DMS79 treated with DMSO at 0.1 percent for 48 hours (cell line): Measurements from ENCODE around the gene PPIF.

ENCODE experiments used
- DNase-seq: peaks from one replicate; lab custom pipeline; 2025; lab: John Stamatoyannopoulos, UW

Gene PPIF

GRCh38 chr10:79403441-79404230 lies 56.4 kb downstream of the PPIF start:
- DNase-seq = no peak

DNA sequence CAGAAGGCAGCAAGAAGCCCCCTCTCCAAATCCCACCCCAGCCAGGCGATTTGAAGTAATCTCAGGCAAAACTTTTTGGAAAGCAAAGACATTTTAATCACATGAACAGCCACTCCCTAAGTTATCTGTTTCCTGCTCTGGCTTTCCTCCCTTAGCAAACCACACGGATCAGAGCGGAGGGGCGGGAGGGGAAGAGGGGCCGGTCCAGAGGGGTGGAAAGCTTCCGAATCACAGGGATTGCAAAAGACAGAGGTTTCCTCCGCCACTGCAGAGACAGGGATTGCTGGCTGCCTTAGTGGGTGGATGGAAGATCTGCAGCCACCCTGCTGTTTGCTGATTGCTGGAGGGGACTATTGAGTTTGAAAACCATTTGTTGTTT lies 57.0 kb downstream of the PPIF start:
- no peak for DNase-seq

GRCh38 chr10:79404690-79405131 lies 57.4 kb downstream of the PPIF start:
- DNase-seq = no peak
